KMS-11 (cell line): ENCODE measurements around the gene COMMD9.

Source experiments
- H2AFZ ChIP-seq: fragments of 200-600 bp; sonication (generic); 2 replicates; pipeline ENCODE4 v1.6.1; 2016; ENCODE audit warnings: antibody characterized with exemption, mixed run types, low read depth
- H3K27ac ChIP-seq: fragments of 200-600 bp; sonication (generic); 2 replicates; pipeline ENCODE4 v1.6.1; 2016; ENCODE audit warnings: mild to moderate bottlenecking, mixed run types
- H3K27me3 ChIP-seq: fragments of 200-600 bp; sonication (generic); 2 replicates; pipeline ENCODE4 v1.6.1; 2017; ENCODE audit warnings: mild to moderate bottlenecking, low read depth, mixed run types, moderate library complexity; ENCODE audit not compliant: insufficient read depth
- H3K36me3 ChIP-seq: fragments of 200-600 bp; sonication (generic); 2 replicates; pipeline ENCODE4 v1.6.1; 2017; ENCODE audit warnings: mild to moderate bottlenecking, mixed run types; ENCODE audit not compliant: insufficient read depth
- H3K4me1 ChIP-seq: fragments of 200-600 bp; sonication (generic); 2 replicates; pipeline ENCODE4 v1.6.1; 2016; ENCODE audit warnings: mild to moderate bottlenecking, low read depth, mixed run types; ENCODE audit not compliant: poor library complexity, severe bottlenecking
- H3K4me2 ChIP-seq: fragments of 200-600 bp; sonication (generic); 2 replicates; pipeline ENCODE4 v1.7.0; 2016; ENCODE audit warnings: mild to moderate bottlenecking, mixed run types
- H3K4me3 ChIP-seq: fragments of 200-600 bp; sonication (generic); IDR thresholded peaks from 2 replicates; pipeline ENCODE4 v1.6.1; 2017; ENCODE audit warnings: low read depth, low read length, mixed read lengths; ENCODE audit not compliant: insufficient read depth
- H3K79me2 ChIP-seq: fragments of 200-600 bp; sonication (generic); 2 replicates; pipeline ENCODE4 v1.6.1; 2016; ENCODE audit warnings: low read depth, mixed run types; ENCODE audit not compliant: insufficient read depth
- H3K9ac ChIP-seq: fragments of 200-600 bp; sonication (generic); 2 replicates; pipeline ENCODE4 v1.6.1; 2016; ENCODE audit warnings: mild to moderate bottlenecking, mixed run types
- H4K20me1 ChIP-seq: fragments of 200-600 bp; sonication (generic); 2 replicates; pipeline ENCODE4 v1.6.1; 2016; ENCODE audit warnings: mild to moderate bottlenecking, mixed run types; ENCODE audit not compliant: insufficient read depth
- TF ChIP-seq, protein P1 (sequence below): fragments of 200-600 bp; sonication (generic); conservative IDR thresholded peaks from 2 replicates; pipeline ENCODE4 v1.6.1; 2017; ENCODE audit warnings: low read depth, mild to moderate bottlenecking, antibody characterized with exemption, low read length, moderate library complexity, mixed read lengths

The COMMD9 gene

GRCh38 chr11:36238881-36239280, 50.3 kb downstream of the COMMD9 start:
- H4K20me1 ChIP-seq = no peaks in the 10 kb centered on the region
- no peak overlapping the region for H3K4me2 ChIP-seq
- H3K79me2 ChIP-seq = no peaks in the 10 kb centered on the region
- H3K9ac ChIP-seq = no peak overlapping the region
- no peak overlapping the region for H3K4me3 ChIP-seq
- no peaks in the 10 kb centered on the region for H3K4me1 ChIP-seq
- no peak overlapping the region for H2AFZ ChIP-seq
- H3K27ac ChIP-seq = no peak overlapping the region
- no peaks in the 10 kb centered on the region for H3K27me3 ChIP-seq
- TF ChIP-seq, protein P1, sequence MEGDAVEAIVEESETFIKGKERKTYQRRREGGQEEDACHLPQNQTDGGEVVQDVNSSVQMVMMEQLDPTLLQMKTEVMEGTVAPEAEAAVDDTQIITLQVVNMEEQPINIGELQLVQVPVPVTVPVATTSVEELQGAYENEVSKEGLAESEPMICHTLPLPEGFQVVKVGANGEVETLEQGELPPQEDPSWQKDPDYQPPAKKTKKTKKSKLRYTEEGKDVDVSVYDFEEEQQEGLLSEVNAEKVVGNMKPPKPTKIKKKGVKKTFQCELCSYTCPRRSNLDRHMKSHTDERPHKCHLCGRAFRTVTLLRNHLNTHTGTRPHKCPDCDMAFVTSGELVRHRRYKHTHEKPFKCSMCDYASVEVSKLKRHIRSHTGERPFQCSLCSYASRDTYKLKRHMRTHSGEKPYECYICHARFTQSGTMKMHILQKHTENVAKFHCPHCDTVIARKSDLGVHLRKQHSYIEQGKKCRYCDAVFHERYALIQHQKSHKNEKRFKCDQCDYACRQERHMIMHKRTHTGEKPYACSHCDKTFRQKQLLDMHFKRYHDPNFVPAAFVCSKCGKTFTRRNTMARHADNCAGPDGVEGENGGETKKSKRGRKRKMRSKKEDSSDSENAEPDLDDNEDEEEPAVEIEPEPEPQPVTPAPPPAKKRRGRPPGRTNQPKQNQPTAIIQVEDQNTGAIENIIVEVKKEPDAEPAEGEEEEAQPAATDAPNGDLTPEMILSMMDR = no peak
- H3K36me3 ChIP-seq = no peaks in the 10 kb centered on the region

DNA sequence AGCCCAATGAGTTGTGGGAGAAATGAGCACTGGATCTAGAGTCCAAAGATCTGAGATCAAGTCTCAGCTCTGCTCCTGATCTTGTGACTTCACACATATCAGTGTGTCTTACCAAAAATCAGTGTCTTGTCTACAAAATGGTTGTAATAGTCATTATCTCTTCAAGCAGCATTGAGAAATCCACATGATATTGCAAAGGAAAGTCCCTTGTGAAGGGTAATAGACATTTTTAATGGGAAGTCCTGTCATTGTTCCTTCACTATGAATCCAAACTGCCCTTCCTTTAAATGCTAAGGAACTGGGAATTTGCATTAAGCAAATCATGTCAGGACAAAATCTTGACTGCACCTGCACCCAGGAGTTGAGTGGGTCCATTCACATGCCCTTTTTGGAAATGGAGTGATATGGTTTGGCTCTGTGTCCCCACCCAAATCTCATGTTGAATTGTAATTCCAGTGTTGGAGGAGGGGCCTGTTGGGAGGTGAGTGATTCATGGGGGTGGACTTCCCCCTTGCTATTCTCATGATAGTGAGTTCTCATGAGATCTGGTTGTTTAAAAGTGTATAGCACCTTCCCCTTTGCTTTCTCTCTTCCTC, 51.1 kb downstream of the COMMD9 start:
- TF ChIP-seq, protein P1 = no peak
- no peaks in the 10 kb centered on the region for H3K4me1 ChIP-seq
- no peak overlapping the region for H3K4me2 ChIP-seq
- no peak overlapping the region for H3K27ac ChIP-seq
- H4K20me1 ChIP-seq = no peaks in the 10 kb centered on the region
- H3K9ac ChIP-seq = no peak overlapping the region
- no peaks in the 10 kb centered on the region for H3K27me3 ChIP-seq
- H3K36me3 ChIP-seq = no peaks in the 10 kb centered on the region
- H3K4me3 ChIP-seq = no peak overlapping the region
- H2AFZ ChIP-seq = no peak overlapping the region
- H3K79me2 ChIP-seq = no peaks in the 10 kb centered on the region

GRCh38 chr11:36237391-36237790, 51.8 kb downstream of the COMMD9 start:
- Histone ChIP-seq H3K4me3 (no peak overlapping the region), H3K27ac (no peak overlapping the region), H3K79me2 (no peaks in the 10 kb centered on the region), H4K20me1 (no peaks in the 10 kb centered on the region), H3K4me1 (no peaks in the 10 kb centered on the region), H3K9ac (no peak overlapping the region), H2AFZ (no peak overlapping the region), H3K36me3 (no peaks in the 10 kb centered on the region), H3K27me3 (no peaks in the 10 kb centered on the region), H3K4me2 (no peak overlapping the region)
- TF ChIP-seq, protein P1 = no peak

- H3K36me3 ChIP-seq = no peaks in the 10 kb centered on the region
- TF ChIP-seq, protein P1 = no peak
- H3K4me3 ChIP-seq = no peak overlapping the region
- no peak overlapping the region for H3K27ac ChIP-seq
- H2AFZ ChIP-seq = no peak overlapping the region
- H4K20me1 ChIP-seq = no peaks in the 10 kb centered on the region
- no peaks in the 10 kb centered on the region for H3K79me2 ChIP-seq
- H3K4me1 ChIP-seq = no peaks in the 10 kb centered on the region
- no peak overlapping the region for H3K9ac ChIP-seq
- no peaks in the 10 kb centered on the region for H3K27me3 ChIP-seq
- no peak overlapping the region for H3K4me2 ChIP-seq
Observed at GRCh38 chr11:36235750-36236149, 53.5 kb downstream of the COMMD9 start.
